ENCODE results near the gene UNKL.

The UNKL gene

DNA sequence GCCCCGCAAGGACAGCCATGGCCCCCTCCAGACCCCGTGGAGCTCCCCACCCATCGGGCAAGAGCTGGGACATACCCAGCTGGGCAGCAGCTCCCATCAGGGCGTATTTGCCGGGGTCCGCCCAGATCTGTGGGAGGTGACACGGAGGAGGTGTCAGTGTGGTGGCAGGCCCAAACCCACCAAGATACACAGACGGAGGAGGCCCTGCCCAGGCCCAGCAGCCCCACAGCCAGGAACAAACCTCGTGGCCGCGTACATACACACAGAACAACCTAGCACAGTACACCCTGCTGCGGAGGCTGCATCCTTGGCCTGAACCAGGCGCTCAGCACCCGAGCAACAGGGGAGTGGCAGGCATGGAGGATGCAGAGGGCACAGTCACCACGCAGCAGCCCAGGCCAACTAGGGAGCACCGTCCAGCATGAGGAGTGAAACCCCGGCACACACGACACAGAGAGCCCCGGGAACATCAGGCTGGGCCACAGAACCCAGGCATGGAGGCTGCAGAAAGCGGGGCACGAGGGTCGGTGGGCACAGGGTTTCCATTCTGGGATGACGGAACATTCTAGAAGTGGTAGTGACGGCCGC lies 34.8 kb upstream of the UNKL start:
- Histone ChIP-seq H3K27me3 (replicated peaks; ENCODE audit: control insufficient read depth, insufficient read depth, low read length) (no peaks in the 10 kb centered on the region), H3K36me3 (ENCODE audit: control insufficient read depth, insufficient read depth, low read length) (peaks cover 19% of the 10 kb centered on the region), H3K4me3 (replicated peaks; ENCODE audit: low read depth, low read length) (no peak overlapping the region)
- TF ChIP-seq, protein P1, sequence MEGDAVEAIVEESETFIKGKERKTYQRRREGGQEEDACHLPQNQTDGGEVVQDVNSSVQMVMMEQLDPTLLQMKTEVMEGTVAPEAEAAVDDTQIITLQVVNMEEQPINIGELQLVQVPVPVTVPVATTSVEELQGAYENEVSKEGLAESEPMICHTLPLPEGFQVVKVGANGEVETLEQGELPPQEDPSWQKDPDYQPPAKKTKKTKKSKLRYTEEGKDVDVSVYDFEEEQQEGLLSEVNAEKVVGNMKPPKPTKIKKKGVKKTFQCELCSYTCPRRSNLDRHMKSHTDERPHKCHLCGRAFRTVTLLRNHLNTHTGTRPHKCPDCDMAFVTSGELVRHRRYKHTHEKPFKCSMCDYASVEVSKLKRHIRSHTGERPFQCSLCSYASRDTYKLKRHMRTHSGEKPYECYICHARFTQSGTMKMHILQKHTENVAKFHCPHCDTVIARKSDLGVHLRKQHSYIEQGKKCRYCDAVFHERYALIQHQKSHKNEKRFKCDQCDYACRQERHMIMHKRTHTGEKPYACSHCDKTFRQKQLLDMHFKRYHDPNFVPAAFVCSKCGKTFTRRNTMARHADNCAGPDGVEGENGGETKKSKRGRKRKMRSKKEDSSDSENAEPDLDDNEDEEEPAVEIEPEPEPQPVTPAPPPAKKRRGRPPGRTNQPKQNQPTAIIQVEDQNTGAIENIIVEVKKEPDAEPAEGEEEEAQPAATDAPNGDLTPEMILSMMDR (IDR thresholded peaks at IDR 0.05; ENCODE audit: insufficient read depth, low read length, poor library complexity, severe bottlenecking): no peak
- no peak for DNase-seq (ENCODE audit: extremely low read depth, insufficient read length)

DNA sequence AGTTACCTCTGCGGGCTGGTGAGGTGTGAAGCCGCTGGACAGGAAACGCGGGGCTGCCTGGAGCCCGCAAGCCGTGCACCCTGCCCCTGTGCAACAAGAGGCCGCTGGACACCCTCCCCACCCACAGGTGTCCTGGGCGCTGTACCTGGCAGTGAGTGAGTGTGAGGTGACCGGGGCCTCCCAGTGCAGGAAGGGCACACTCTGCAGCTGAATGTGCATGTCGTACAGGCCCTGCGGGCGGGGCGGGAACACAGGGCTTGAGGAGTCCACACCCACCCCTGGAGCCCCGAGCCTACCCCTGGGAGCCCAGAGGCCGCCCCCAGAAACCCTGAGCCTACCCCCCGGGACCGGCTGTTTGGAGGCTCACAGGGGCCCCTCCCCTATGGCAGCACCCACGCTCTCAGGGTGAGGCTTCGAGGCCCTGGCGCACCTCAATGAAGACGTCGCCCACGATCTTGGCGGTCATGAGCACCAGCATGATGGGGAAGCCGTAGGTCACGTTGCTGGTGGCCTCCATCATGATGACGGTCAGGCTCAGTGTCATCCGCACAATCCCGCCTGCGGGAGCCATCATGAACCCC lies 34.1 kb upstream of the UNKL start:
- TF ChIP-seq, protein P1 (IDR thresholded peaks at IDR 0.05; ENCODE audit: insufficient read depth, low read length, poor library complexity, severe bottlenecking): no peak
- DNase-seq (ENCODE audit: extremely low read depth, insufficient read length): no peak
- Histone ChIP-seq H3K27me3 (replicated peaks; ENCODE audit: control insufficient read depth, insufficient read depth, low read length) (no peaks in the 10 kb centered on the region), H3K4me3 (replicated peaks; ENCODE audit: low read depth, low read length) (no peak overlapping the region), H3K36me3 (ENCODE audit: control insufficient read depth, insufficient read depth, low read length) (peaks cover 19% of the 10 kb centered on the region)

DNA sequence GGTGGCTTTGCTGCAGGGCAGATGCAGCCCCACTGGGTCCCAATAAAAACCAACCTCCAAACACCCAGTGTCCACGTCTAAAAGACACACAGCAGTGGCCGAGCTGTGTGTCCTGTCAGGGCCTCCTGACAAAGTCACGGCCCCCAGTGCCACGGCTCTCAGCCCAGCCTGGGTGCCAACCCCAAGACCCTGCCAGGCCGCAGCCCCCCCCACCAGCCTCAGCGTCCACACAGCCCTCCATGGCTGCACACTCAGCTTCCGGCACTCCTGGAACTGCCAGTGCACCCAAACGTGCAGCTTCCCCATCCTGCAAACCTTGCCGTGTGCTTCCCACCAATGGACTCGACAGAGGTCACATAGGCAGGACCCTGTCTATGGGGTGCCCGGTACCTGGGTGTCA lies 33.5 kb upstream of the UNKL start:
- Histone ChIP-seq H3K4me3 (replicated peaks; ENCODE audit: low read depth, low read length) (no peak overlapping the region), H3K36me3 (ENCODE audit: control insufficient read depth, insufficient read depth, low read length) (peaks cover 16% of the 10 kb centered on the region), H3K27me3 (replicated peaks; ENCODE audit: control insufficient read depth, insufficient read depth, low read length) (no peaks in the 10 kb centered on the region)
- no peak for DNase-seq (ENCODE audit: extremely low read depth, insufficient read length)
- TF ChIP-seq, protein P1 (IDR thresholded peaks at IDR 0.05; ENCODE audit: insufficient read depth, low read length, poor library complexity, severe bottlenecking): no peak

GRCh38 chr16:1446296-1447080 lies 32.0 kb upstream of the UNKL start:
- Histone ChIP-seq H3K4me3 (replicated peaks; ENCODE audit: low read depth, low read length) (no peak overlapping the region), H3K27me3 (replicated peaks; ENCODE audit: control insufficient read depth, insufficient read depth, low read length) (no peaks in the 10 kb centered on the region), H3K36me3 (ENCODE audit: control insufficient read depth, insufficient read depth, low read length) (peaks cover 9% of the 10 kb centered on the region)
- DNase-seq (ENCODE audit: extremely low read depth, insufficient read length): no peak
- TF ChIP-seq, protein P1 (IDR thresholded peaks at IDR 0.05; ENCODE audit: insufficient read depth, low read length, poor library complexity, severe bottlenecking): no peak

DNA sequence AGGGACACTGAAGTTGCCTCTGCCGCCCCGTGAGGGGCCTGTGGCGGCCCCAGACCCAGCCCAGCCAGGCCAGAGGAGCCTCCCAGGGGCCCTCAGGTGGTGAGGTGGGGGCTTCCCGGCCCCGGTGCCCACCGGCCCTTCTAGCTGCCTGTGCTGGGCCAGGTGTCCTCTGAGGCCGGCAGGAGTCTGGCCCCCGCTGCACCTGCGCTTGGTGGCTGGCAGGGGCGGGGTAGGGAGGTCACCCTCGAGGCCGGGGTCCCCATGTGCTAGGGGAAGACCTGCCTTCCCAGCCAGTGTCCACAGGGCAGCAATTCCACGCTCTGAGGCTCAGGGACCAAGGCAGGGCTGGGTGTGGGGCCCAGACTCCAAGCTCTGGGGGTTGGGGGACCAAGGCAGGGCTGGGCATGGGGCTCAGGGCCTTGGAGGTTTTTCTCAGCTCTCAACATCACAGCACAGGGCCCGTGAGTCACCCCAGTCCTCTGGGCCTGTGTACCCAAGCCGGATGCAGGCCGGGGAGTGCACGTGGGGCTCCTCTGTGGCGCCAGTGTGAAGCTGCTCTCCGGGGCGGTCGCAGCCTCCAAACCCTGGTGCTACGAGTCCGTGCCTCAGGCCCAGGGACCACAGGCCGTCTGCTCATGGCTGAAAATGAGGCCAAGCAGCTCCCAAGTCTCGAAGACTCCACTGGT lies 31.2 kb upstream of the UNKL start:
- no peak for DNase-seq (ENCODE audit: extremely low read depth, insufficient read length)
- H3K36me3 ChIP-seq (ENCODE audit: control insufficient read depth, insufficient read depth, low read length): peaks cover 7% of the 10 kb centered on the region
- H3K27me3 ChIP-seq (replicated peaks; ENCODE audit: control insufficient read depth, insufficient read depth, low read length): no peaks in the 10 kb centered on the region
- TF ChIP-seq, protein P1 (IDR thresholded peaks at IDR 0.05; ENCODE audit: insufficient read depth, low read length, poor library complexity, severe bottlenecking): no peak
- no peak overlapping the region for H3K4me3 ChIP-seq (replicated peaks; ENCODE audit: low read depth, low read length)

Data from GM06990 (cell line).